CD4-positive, alpha-beta T cell treated with Interferon alpha-2 for 1 hour (primary cell): Measurements from ENCODE around the gene SLC16A12.
"Not testable (repeated sequence)": the region's sequence is repeated elsewhere in the genome, so short reads cannot be mapped to it uniquely, and the experiment has no call there.

ENCODE experiments used
- DNase-seq, 2 donors: peaks; one replicate each; pipeline ENCODE4 v3.0.0-alpha.2; 2020 to 2022

SLC16A12 gene

DNA sequence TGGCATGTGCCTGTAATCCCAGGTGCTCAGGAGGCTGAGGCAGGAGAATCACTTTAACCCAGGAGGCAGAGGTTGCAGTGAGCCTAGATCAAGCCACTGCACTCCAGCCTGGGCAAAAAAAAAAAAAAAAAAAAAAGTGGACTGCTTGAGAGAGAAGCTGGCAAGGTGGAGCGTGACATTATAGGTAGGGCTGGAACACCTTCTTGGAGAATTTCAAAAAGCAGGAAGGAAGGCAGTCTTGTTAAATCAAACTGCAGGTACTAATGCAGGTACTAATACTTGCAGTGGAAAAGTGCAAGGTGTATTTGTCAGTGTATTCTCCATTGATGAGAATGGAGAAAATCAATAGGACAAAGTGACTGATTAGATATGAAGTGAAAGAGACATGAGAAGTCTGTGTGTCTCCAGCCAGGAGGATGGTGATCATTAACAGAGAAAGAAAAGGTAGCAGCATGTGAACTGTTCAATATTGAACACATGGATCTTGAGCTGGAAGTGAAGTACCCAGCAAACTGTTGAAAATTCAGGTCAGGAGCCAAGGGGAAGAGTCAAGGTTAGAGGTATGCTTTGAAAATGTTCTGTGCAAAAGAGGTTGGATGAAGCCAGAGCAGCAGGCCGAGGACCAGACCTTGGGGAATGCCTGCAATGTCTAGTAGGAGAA, 12.6 kb upstream of the SLC16A12 start:
- no peak for DNase-seq

DNA sequence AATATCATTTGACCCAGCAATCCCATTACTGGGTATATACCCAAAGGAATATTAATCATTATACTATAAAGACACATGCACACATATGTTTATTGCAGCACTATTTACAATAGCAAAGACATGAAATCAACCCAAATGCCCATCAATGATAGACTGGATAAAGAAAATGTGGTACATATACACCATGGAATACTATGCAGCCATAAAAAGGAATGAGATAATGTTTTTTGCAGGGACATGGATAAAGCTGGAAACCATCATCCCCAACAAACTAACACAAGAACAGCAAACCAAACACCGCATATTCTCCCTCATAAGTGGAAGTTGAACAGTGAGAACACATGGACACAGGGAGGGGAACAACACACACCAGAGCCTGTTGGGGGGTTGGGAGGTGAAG, 11.3 kb upstream of the SLC16A12 start:
- not testable (repeated sequence) for DNase-seq

DNA sequence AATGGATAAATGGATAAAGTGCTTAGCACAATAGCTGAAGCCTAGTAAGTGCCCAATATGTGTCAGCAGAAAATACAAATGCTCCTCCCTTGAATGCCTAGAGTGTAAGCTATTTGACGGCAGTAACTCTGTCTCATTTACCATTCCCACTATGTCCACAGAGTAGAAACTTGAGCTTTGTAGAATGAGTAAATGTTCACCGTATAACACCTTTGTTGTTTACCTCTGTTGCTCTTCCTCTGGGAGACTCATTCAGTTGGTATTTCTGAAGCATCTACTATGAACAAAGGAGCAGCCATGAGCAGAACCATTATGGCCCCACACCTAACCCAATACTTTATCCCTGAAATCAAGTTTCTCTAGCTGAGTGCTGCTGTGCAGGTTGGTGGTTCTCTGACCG, 8.4 kb upstream of the SLC16A12 start:
- DNase-seq, result no peak

DNA sequence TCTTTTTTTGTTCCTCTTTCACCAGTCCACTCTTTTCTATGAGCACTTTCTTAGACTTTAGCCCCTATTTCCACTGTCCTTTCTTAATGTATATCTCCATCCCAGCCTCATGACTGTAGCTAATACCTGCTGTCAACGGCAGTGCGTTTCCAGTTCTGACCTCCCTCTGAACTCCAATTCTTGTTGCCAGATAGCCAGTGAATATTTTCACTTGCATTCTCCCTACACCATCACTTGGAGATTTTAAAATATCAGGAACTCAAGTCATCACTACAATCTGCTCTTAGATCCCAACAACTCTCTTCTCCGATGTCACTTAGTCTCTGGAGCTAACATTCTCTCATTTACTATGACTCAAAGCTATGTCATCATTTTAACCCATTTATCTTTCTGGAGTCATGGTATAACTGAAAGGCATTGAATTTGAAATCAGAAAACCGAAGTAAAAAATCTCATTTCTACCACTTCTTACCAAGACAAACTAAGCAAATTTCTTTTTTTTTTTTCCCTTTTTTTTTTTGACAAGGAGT, 5.1 kb upstream of the SLC16A12 start:
- DNase-seq, result no peak

DNA sequence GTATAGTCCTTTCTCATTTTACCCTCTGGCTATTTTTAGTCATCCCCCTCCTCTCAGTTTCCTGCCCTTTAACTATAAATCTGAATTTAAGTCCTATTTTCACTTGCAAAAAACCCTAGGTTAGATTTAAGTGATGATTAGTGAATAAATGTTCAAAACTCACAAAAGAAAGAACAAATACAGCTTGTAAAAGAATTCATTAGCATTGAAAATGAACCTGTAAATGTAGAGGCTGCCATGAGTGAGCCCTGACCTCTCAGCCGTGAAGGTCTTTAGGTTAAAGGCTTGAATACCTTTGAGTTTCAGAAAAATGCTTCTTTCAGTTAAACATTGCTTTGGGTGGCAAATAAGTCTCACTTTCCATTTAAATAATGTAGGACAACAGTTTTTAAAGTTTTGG, 2.0 kb upstream of the SLC16A12 start:
- DNase-seq, result no peak

DNA sequence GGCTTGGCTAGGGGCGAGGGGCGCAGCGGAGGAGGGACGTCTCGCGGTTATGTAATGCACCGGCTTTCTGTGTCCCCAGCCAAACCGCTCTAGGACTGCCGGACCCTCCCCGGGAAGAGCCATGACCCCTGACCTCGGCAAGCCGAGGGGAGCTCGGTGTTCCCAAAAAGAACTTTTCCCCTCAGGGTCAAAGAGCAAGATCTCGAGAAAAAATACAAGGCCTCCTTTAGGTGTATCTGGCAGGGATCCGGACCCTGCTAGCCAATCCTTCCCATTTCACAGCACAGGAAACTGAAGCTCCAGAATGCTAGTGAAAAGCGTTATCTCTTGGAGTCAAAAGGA, 590 bp upstream of the SLC16A12 start:
- no peak for DNase-seq

DNA sequence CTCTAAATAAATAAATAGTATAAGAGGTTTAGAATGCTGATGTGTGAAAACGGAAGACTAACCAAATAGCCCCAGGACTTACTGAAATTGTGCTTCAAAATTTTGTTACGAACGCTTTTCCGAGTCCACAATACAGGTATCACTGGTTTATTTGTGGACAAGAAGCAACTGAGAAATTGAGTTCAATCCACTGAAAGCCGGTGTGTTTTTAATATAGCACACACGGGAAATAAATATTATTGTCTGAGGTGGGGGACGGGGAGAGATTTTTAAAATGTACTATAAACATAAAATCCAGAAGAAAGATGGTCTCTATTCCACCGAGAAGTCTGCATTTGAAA, 598 bp downstream of the SLC16A12 start:
- DNase-seq, result no peak

DNA sequence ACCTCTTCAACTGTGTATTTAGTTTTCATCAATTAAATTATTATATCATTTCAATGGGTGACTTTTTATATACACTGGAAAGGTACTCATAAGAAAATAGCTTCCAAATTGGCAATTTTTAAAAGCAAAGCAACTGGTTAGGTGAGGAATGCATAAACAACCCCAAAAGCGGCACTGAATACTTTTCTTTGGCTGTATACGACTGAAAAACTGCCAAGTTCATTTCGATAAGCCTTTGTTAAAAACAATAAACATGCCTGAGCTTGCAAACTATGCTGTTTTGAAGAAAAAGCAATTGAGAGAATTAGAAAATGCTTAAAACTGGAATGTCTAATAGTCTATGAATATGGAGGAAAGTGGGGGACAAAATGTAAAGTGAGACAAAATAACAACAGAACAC, 2.9 kb downstream of the SLC16A12 start:
- DNase-seq, result no peak

DNA sequence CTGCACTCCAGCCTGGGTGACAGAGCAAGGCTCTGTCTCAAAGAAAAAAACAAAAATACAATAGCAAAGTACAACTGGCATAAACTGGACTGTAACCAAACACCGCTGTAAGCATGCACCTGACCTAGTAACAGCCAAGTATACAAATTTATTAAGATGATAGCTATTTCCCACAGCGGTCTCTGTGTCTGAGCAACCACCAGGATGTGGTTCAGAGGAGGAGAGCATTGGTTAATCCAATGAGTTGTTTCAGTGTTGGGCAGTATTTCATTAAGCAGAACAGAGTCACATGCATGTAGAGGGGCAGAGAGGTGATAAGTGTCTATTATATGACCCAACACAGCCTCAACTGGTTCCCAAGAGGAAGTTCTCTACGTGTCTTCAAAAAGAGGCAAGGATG, 4.0 kb downstream of the SLC16A12 start:
- no peak for DNase-seq

DNA sequence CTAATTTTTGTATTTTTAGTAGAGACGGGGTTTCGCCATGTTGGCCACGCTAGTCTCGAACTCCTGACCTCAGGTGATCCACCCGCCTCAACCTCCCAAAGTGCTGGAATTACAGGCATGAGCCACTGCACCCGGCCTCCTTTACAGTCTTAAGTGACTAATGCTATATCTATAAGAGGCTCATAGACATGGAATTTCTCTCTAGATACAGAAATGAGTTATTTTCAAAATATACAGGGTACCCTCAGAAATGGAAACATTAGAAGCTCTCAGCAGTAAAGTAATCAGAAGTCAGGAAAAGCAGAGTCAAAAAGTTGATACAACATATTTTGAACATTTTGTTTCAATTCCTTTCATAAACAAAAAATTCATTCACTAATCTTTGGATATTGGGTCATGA, 5.7 kb downstream of the SLC16A12 start:
- not testable (repeated sequence) for DNase-seq

DNA sequence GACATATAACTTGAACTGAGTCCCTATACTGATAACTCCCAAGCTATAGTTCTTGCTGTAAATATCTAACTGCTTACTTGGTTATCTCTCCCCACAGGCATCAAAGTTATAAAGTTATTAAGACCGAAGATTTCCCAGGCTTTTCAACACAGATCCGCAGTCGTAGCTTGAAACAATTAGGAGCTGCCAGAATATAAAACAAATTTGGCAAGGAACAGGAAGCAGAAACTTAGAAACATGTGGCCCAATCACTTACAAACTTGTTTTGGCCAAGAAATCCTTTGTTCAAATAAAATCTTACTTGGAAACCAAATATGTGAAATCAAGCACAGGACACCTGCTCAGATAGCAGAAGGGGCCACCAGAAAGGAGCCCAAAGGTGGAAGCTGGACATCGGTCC, 9.0 kb downstream of the SLC16A12 start:
- DNase-seq, result no peak

DNA sequence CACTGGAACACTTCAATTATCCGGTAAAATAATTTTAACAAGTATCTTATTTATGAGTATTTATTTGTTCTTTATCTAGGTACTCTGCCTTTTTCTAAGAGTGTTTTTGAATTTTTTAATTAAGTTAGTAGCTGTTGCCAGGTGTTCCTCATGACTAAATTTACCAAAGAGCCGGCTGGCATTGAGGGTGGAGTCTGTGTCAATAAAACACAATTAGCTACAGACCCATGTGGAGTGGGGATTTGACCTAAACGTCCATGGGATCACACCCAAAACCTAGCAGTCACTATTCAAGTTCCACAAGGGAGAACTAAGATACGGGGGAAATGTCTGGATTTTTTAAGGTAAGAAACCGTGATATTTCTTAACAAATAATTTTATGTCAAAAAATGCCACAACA, 9.8 kb downstream of the SLC16A12 start:
- DNase-seq, result no peak

DNA sequence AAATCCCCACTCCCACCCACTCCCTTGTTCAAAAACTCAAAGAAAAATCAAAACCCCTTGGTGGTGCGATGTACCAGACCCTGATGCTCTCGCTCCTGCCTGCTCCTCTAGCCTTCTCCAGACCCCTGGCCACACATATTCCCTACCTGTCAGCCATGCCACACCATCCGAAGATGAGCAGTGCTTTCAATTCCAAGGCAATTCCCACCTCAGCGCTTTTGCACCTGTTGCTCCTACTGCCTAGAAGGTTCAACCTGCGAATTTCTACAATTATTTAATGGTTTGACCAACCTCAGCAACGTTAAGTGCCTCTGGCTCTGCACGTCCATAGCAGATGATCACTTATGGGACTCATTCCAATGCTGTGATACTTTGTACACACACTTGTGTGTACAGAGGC, 11.1 kb downstream of the SLC16A12 start:
- DNase-seq, result no peak

DNA sequence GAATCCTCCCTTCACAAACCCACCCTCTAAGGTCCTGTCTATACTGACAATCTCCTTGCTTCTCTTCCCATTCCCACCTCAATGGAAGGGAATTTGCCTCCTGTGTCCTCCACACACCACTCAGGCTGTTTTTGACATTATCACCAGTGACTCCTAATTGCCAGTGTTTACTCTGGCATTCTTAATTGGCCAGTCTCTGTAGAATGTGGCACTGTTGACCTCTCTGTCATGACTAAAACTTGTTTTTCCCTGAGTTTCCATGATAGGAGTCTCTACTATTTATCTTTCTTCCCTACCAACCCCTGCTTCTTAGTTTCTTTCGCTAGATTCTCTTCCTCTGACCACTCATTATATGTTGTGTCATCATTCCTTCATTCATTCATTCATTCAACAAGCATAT, 12.1 kb downstream of the SLC16A12 start:
- no peak for DNase-seq

DNA sequence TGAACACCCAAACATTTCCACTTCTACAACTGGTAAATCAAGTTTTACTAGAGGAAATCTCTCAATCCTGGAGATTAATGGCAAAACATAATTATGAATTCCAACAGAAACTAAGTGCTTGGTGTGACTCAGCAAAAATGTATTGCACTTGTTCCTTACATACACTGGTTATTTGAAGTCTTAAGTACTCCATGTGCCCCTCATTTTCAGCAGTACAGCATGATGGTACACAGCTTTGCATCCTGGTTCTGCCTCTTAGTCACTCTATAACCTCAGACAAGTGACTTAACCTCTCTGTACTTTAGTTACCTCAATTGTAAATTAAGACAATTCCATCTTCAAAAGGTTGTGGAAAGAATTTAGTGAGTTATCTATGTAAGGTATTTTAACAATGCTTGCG, 12.9 kb downstream of the SLC16A12 start:
- DNase-seq, result no peak

DNA sequence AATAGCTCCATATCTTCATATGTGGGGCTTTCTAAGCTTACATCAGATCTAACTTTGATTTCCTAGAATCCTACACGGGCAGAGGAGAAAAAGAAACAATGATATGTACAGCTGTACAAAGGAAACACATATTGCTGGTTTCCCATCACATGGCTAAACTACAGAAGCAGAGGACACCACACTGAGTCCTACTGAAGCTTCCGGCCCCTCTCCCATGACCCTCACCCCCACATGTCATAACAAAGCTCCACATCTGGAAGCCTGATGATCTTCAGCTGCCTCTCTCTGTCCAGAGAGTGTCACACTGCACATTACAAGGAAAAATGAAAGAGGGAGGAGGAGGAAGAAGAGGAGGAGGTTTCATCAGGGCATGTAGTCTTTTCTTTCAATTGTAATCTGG, 14.0 kb downstream of the SLC16A12 start:
- DNase-seq, result no peak

DNA sequence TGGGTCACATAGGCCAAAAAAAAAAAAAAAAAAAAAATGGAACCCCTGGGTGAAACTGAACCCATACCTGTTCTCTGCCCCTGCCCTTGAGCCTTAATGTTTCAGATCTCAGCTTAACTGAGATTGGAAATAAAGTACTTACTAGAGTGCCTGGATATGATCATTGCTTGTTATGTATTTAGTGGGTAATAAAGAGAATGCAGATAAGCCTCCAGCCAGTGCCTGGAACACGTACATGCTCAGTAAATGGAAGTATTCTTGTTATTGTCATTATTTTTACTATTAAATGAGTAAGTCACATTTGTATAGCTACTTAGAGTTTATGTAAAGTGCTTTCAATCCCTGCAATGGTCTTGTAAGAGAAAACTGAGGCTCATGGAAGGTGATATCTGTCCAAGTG, 14.7 kb downstream of the SLC16A12 start:
- DNase-seq, result no peak

DNA sequence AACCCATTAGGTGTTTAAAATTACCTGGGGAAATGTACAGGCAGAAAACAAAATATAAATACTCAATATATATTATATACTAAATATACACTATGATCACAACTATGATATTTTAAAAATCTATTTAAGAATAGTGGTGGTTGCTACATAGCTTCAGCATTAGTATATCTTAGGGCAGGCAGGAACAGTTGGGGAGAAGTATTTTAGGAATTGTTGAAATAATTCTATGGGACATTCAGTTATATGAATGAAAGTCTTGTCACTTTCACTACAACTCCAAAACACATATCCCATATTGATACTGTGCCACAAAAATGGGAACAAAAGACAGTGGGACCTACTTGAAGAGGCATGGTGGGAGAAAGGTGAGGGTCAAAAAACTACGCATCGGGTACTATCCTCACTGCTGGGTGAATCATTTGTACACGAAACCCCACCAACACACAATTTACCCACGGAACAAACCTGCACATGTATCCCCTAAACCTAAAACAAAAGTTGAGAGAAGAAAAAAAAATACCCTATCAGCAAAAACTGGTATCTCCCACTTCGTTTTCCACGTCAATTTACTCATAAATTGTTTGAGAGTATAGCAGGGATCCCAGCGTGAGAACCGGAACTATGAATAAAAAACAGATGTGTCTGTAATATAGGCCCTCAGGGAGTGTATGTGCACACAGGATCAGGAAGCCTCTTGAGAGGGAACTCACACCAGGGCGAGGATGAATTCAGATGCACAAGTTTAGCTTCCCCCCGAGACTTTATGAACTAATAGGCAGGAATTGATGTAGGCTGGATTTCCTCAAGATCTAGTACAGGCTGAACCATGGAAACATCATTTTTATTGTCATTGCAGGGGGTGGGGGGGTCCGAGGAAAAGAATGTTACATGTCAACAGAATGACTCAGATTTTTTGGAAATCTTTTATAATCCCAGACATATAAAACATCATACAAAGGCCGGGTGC, 16.2 kb downstream of the SLC16A12 start:
- no peak for DNase-seq

DNA sequence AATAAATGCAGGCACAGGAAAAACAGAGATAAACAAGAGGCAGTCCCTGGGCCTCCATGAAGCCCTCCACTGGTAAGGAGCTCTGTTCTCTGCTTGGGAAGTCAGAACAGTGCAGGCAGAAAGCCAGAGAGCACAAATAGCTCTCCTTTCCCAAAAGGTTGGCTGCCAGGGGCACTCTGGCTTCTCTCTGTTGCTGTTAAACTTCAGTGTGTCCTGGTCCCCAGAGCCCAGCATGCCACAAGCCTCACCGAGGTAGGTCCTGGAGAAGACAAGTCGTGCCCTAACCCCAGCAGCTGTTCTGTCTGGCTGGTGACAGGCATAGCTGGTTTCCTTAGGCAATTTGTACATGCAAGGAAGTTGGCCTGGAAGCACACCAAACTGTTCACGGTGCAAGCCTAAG, 17.3 kb downstream of the SLC16A12 start:
- no peak for DNase-seq

DNA sequence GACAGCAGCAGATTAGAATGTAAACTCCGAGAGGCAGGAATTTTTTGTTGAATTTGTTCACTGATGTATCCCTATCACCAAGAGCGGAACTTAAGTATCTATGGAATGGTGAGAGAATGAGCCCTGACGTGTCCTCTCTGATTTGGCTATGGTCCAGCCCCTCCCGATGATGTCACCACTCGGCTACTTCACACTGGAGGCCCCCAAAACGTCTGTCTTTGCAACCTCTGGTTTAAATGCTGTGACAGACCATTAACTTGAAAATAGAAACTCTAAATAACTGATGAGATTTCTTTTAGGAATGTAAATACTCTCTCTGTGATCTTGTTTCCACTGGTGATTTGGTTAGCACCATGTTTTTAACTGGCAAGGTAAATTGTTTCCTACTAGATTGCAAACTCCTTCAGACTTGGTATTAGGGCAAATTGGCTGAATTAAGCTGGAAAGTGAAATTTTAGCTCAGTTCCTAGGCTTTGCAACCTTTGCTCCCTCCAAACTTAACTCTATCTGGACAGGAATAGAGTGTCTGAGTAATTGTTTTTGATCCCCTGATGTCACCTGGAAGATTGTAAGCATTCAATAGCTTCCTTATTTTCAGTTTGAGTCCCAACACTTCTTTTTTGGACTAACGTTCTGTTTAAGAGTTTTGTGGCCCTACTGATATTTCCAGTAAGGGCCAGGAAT, 19.1 kb downstream of the SLC16A12 start:
- no peak for DNase-seq

DNA sequence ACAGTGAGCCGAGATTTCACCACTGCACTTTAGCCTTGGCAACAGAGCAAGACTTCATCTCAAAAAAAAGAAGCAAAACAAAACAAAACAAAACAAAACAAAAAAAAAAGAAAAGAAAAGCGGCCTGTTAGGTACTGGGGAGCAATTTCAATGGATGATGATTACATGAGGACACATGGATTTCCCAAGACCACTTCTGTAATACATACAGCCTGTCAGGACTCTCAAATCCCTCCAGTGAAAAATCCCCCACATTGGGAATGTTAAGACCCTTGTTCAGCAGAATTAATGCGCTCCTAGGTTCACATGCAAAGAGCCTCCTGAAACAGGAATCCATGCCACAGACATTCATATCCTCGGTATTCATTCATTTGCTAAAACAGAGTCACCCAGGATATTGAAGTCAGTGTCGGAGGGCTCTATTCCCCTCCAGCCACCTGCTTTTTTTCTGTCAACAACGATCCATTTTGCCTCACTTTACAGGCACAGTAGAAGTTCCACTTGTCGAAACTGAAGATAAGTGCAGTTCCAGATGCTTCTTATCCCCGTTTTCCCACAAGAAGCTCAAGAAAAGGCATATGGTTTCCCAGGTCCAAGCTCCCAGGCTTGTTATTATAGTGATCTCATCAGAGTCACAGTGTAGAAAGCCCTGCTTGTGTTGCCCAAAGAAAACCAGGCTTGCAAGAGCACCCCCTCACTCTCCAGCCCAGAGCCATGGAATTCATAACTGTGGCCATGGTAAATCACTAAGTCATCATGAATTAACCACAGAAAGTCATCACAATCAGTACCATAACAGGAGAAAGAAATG, 20.2 kb downstream of the SLC16A12 start:
- DNase-seq, result no peak

DNA sequence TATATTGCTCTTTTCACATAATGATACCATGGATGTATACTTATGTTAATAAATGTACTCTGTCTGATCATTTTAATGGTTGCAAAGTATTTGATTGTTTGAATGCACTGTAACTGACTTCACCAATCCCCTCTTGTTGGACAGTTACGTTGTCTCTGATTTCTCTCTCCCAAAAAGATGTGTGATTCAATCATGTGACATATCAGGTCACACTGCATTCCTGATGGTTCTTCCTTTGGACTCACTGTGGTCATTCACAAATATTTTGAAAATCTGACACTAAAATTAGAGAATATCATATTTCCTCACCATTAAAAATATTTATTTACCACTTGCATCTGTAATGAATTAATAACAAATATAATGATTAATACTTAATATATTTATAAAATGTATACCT, 22.2 kb downstream of the SLC16A12 start:
- no peak for DNase-seq
